Heart left ventricle (tissue), 16 donors: ENCODE data around the gene CRABP1. TPM values are rescaled to one million over a fixed set of nuclear protein-coding genes. Genes with fewer than 3 reads are reported as not detected.

ENCODE experiments used
- ATAC-seq, 4 donors: fragments of 200-7000 bp; cut with Tn5 transposase; one replicate each; pipeline ENCODE4 v1.9.1; 2020 to 2022; ENCODE audit warnings: moderate library complexity in 4 of 4, mild to moderate bottlenecking in 3 of 4, moderate number of reproducible peaks in 1 of 4
- DNase-seq, 5 donors: peaks; one replicate each; pipeline ENCODE4 v3.0.0-alpha.2; 2020
- H3K27ac ChIP-seq, 12 donors: fragments of 200-600 bp; sonication (generic) in 4 of 12; one replicate each; pipeline versions ENCODE4 v1.5.0 to v1.8.0; 2016 to 2022; ENCODE audit warnings: mild to moderate bottlenecking in 2 of 12
- H3K27me3 ChIP-seq, 9 donors: fragments of 200-600 bp; sonication (generic) in 2 of 9; one replicate each; pipeline versions ENCODE4 v1.5.1 to v1.8.0; 2016 to 2022; ENCODE audit warnings: mild to moderate bottlenecking in 3 of 9
- H3K36me3 ChIP-seq, 9 donors: fragments of 200-600 bp; sonication (generic) in 2 of 9; one replicate each; pipeline versions ENCODE4 v1.5.0 to v1.8.0; 2018 to 2022; ENCODE audit warnings: mild to moderate bottlenecking in 2 of 9
- H3K4me1 ChIP-seq, 12 donors: fragments of 200-600 bp; sonication (generic) in 4 of 12; one replicate each; pipeline versions ENCODE4 v1.5.0 to v1.8.0; 2016 to 2022; ENCODE audit warnings: mild to moderate bottlenecking in 3 of 12
- H3K4me3 ChIP-seq, 12 donors: fragments of 200-600 bp; sonication (generic) in 4 of 12; one replicate each; pipeline versions ENCODE4 v1.5.0 to v1.8.0; 2017 to 2022; ENCODE audit warnings: mild to moderate bottlenecking in 9 of 12, moderate library complexity in 4 of 12
- H3K9me3 ChIP-seq, 12 donors: fragments of 200-600 bp; sonication (generic) in 4 of 12; one replicate each; pipeline versions ENCODE4 v1.5.0 to v1.8.0; 2016 to 2022; ENCODE audit warnings: mild to moderate bottlenecking in 1 of 12
- CTCF ChIP-seq, 12 donors: fragments of 200-600 bp; sonication (generic) in 4 of 12; IDR thresholded peaks; one replicate each; pipeline versions ENCODE4 v1.5.0 to v1.8.0; 2018 to 2022; ENCODE audit warnings: antibody characterized with exemption in 12 of 12, mild to moderate bottlenecking in 5 of 12
- POLR2A ChIP-seq, 2 donors: fragments of 450-650 bp; IDR thresholded peaks; one replicate each; pipeline ENCODE4 v1.6.1; 2017; ENCODE audit warnings: antibody characterized with exemption in 2 of 2, mild to moderate bottlenecking in 2 of 2, moderate library complexity in 2 of 2
- WGBS, 4 donors: extraction: QIAGEN DNeasy Blood & Tissue Kit in 2 of 4; methylation state at CpG; one replicate each; pipeline versions ENCODE4 v1.1.5 to v1.1.7; 2013 to 2018; 5-methylcytosine and 5-hydroxymethylcytosine counted together
- intact Hi-C, 10 donors: fragments of 100-400 bp; cut with DNase I; formaldehyde crosslinking; loops; one replicate each; pipeline versions ENCODE4 v1.11.1 to v1.14.2; 2022
- polyA plus RNA-seq, 2 donors: library from polyadenylated mRNA; stranded (reverse); fragments of 200-250 nt; gene quantifications; one replicate each; pipeline ENCODE4 v1.2.3, GENCODE V29; 2013
- total RNA-seq, 9 donors: library from RNA; depleted of rRNA in 2 of 9; stranded (reverse); fragments of >200 nt in 2 of 9; fragmentation: NEBNext Ultra II Directional in 3 of 9; extraction: Animal tissue kit (Norgen Biotek cat#: 25700) in 3 of 9; gene quantifications; one replicate each; pipeline versions ENCODE4 v1.1.0 to v1.2.4, GENCODE V29; 2016 to 2023
- donor health status: ischemic (EF 13 %, LVEDD 7.1; RV severe dilation, severe dysfunction).
- donor health status: healthy with polysubstance abuse.
- donor health status: DM: no; HTN: yes; CAD: no.
- donor health status: DM: no; HTN: no; CAD: no.
- donor health status: ischemic (EF 25% LVEDD 6.9; RV normal size, moderate dysfunction).
- donor health status: ischemic (EF 25% LVEDD 5.7; RV mildly dilated, moderate dysfunction).
- donor health status: healthy.
- donor health status: DM: yes; HTN: yes; CAD: no.
- donor health status: ischemic (EF 35%, LVEDD 5.7; RV mildly dilated, moderate dysfunction).
- donor health status: nonischemic (EF 11% LVEDD 7.7; RV severe dilation, severe dysfunction).
- donor health status: DM: yes; HTN: yes; CAD: no.
- donor health status: PGD.
- donor health status: ischemic (EF 29% LVEDD 5.4; RV normal size, mild dysfunction).
- donor health status: nonischemic (EF 23%, LVEDD 6.1; RV moderate dilation, normal function).

CRABP1 gene
- total and polyA plus RNA-seq, 11 donors: 0.46 TPM; not detected in 10

- Histone ChIP-seq H3K27ac (no peak overlapping the region), H3K9me3 (no peaks in the 10 kb centered on the region), H3K36me3 (no peaks in the 10 kb centered on the region), H3K27me3 (peaks cover 0 to 40% (median 22%) of the 10 kb centered on the region in 9 donors), H3K4me1 (no peaks in the 10 kb centered on the region), H3K4me3 (no peak overlapping the region)
- intact Hi-C loops: no loop called here
- DNase-seq (no peak), ATAC-seq (no peak)
- 66 to 75% (median 70%) methylated on average over 6 of the region's 6 CpGs for WGBS, 4 donors
- no peak for TF ChIP-seq POLR2A (IDR thresholded peaks at IDR 0.05)
- no peak for TF ChIP-seq CTCF (IDR thresholded peaks at IDR 0.05)
These were observed 47.3 kb downstream of the CRABP1 start for GRCh38 chr15:78387246-78388037.

GRCh38 chr15:78388865-78389264 is 48.7 kb downstream of the CRABP1 start:
- no peaks in the 10 kb centered on the region for H3K9me3 ChIP-seq
- no peaks in the 10 kb centered on the region for H3K4me1 ChIP-seq
- ATAC-seq: no peak
- DNase-seq: no peak
- H3K36me3 ChIP-seq: no peaks in the 10 kb centered on the region
- WGBS, 4 donors: 76 to 82% (median 79%) methylated on average over 12 of the region's 12 CpGs
- no peak overlapping the region for H3K4me3 ChIP-seq
- no peak for TF ChIP-seq POLR2A (IDR thresholded peaks at IDR 0.05)
- no peak for TF ChIP-seq CTCF (IDR thresholded peaks at IDR 0.05)
- peaks cover 0 to 43% (median 19%) of the 10 kb centered on the region in 9 donors for H3K27me3 ChIP-seq
- intact Hi-C loops: no loop called here
- no peak overlapping the region for H3K27ac ChIP-seq

- intact Hi-C loops: no loop called here
- peaks cover 0 to 43% (median 14%) of the 10 kb centered on the region in 9 donors for H3K27me3 ChIP-seq
These were observed 49.2 kb downstream of the CRABP1 start for GRCh38 chr15:78389322-78389721.

More at GRCh38 chr15:78389322-78389721, 49.2 kb downstream of the CRABP1 start:
- Histone ChIP-seq H3K4me1 (no peaks in the 10 kb centered on the region), H3K9me3 (no peaks in the 10 kb centered on the region), H3K36me3 (no peaks in the 10 kb centered on the region), H3K4me3 (no peak overlapping the region), H3K27ac (no peak overlapping the region)
- WGBS, 4 donors: 59 to 63% (median 61%) methylated on average over 7 of the region's 7 CpGs
- DNase-seq (no peak), ATAC-seq (no peak)
- no peak for TF ChIP-seq POLR2A (IDR thresholded peaks at IDR 0.05)
- no peak for TF ChIP-seq CTCF (IDR thresholded peaks at IDR 0.05)
